ENCODE measurements around the gene GALNT2.

The GALNT2 gene

DNA sequence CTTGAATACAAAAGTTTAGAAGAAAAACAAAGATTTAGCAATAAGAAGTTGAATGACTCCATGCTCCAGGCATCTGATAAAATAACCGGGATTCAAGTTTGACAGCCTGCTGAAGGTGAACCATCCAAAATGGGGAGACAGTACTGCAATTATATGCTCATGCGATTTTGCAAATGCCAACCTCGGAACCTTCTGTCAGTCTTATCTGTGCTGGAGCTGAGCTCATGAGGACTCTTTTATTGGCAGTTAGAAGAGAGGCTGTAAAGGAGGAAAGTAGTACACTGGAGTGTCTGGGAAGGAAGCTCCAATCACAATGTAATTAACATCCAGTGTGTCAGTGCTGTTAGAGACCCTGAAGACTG, 170.0 kb downstream of the GALNT2 start:
- in situ Hi-C loops (cut with MboI; ENCODE audit: low pct_unique_long_range_greater_than_20kb, low sequenced_read_pairs, unreplicated experiment): no loop called here
- no peak for DNase-seq (ENCODE audit: low spot score)
- TF ChIP-seq, protein P1, sequence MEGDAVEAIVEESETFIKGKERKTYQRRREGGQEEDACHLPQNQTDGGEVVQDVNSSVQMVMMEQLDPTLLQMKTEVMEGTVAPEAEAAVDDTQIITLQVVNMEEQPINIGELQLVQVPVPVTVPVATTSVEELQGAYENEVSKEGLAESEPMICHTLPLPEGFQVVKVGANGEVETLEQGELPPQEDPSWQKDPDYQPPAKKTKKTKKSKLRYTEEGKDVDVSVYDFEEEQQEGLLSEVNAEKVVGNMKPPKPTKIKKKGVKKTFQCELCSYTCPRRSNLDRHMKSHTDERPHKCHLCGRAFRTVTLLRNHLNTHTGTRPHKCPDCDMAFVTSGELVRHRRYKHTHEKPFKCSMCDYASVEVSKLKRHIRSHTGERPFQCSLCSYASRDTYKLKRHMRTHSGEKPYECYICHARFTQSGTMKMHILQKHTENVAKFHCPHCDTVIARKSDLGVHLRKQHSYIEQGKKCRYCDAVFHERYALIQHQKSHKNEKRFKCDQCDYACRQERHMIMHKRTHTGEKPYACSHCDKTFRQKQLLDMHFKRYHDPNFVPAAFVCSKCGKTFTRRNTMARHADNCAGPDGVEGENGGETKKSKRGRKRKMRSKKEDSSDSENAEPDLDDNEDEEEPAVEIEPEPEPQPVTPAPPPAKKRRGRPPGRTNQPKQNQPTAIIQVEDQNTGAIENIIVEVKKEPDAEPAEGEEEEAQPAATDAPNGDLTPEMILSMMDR (IDR thresholded peaks at IDR 0.05; ENCODE audit: extremely low read depth, insufficient read depth, missing control alignments): no peak

DNA sequence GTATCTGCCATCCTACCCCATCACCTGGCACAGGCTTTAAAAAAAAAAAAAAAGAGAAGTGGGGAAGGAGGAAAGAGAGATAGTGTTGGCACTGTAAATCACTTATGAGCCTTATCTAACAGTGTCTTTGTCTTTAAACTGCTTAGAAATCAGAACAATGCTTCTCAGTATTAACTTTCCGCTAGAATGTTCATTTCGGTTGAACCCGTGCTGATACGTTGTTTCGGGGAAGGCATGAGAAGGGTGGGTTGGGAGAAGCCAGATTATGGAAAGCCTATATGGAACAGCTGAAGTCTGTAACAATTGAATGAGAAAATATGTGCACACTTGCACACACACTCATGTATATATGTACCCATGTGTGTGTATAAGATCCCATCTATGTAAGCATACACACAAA, 170.8 kb downstream of the GALNT2 start:
- TF ChIP-seq, protein P1 (IDR thresholded peaks at IDR 0.05; ENCODE audit: extremely low read depth, insufficient read depth, missing control alignments): no peak
- no peak for DNase-seq (ENCODE audit: low spot score)
- in situ Hi-C loops (cut with MboI; ENCODE audit: low pct_unique_long_range_greater_than_20kb, low sequenced_read_pairs, unreplicated experiment): no loop called here

DNA sequence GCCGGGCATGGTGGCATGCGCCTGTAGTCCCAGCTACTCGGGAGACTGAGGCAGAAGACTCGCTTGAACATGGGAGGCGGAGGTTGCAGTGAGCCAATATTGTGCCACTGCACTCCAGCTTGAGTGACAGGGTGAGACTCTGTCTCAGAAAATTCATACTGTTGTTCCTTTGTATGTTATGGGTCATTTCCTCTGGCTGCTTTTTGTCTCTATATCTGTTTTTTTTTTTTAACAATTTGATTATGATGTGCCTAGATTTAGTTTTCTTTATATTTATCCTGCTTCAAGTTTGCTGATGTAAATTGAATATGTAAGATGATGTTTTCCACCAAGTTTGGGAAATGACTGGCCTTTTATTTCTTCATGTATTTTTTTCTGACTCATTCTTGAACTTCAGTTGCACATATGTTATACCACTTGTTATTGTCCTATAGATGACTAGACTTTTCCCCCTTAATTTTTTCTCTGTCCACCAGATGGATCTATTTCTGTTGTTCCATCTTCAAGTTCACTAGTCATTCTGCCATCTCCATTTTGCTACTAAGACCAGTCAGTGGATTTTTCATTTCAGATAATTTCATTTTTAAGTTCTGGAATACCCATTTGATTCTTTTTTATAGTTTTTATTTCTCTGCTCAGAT, 173.5 kb downstream of the GALNT2 start:
- in situ Hi-C loops (cut with MboI; ENCODE audit: low pct_unique_long_range_greater_than_20kb, low sequenced_read_pairs, unreplicated experiment): no loop called here
- peak; percentile 28 for DNase-seq (ENCODE audit: low spot score)
- TF ChIP-seq, protein P1 (IDR thresholded peaks at IDR 0.05; ENCODE audit: extremely low read depth, insufficient read depth, missing control alignments): no peak

DNA sequence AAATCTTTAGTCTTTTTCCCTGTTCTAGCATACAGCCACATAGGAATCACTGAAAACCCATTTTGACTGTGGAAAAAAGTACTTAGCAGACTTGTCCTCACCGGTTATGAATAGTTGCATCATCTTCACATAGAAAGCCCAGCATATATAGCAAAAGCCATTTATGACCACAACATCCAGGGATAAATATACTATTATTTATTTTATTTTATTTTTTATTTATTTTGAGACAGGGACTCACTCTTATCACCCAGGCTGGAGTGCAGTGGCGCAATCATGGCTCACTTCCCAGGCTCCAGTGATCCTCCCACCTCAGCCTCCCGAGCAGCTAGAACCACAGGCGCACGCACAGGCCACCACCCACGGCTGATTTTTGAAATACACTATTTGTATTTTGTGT, 175.3 kb downstream of the GALNT2 start:
- no peak for DNase-seq (ENCODE audit: low spot score)
- in situ Hi-C loops (cut with MboI; ENCODE audit: low pct_unique_long_range_greater_than_20kb, low sequenced_read_pairs, unreplicated experiment): no loop called here
- TF ChIP-seq, protein P1 (IDR thresholded peaks at IDR 0.05; ENCODE audit: extremely low read depth, insufficient read depth, missing control alignments): no peak

DNA sequence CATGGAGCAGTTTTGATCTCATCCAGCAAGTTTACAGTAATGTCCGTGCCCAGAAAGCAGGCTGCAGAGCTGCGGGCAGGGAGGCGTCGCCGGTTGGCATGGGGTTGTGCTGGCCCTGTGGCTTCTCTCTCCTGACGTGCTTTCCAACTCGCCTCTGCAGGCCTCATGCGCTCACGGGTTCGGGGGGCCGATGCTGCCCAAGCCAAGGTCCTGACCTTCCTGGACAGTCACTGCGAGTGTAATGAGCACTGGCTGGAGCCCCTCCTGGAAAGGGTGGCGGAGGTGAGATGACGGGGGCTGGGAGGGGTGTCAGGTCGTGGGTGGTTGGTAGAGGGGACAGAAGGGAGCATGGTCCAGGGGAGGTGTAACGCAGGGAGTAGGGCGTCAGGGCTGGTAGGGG, 176.1 kb downstream of the GALNT2 start:
- TF ChIP-seq, protein P1 (IDR thresholded peaks at IDR 0.05; ENCODE audit: extremely low read depth, insufficient read depth, missing control alignments): no peak
- in situ Hi-C loops (cut with MboI; ENCODE audit: low pct_unique_long_range_greater_than_20kb, low sequenced_read_pairs, unreplicated experiment): no loop called here
- no peak for DNase-seq (ENCODE audit: low spot score)

DNA sequence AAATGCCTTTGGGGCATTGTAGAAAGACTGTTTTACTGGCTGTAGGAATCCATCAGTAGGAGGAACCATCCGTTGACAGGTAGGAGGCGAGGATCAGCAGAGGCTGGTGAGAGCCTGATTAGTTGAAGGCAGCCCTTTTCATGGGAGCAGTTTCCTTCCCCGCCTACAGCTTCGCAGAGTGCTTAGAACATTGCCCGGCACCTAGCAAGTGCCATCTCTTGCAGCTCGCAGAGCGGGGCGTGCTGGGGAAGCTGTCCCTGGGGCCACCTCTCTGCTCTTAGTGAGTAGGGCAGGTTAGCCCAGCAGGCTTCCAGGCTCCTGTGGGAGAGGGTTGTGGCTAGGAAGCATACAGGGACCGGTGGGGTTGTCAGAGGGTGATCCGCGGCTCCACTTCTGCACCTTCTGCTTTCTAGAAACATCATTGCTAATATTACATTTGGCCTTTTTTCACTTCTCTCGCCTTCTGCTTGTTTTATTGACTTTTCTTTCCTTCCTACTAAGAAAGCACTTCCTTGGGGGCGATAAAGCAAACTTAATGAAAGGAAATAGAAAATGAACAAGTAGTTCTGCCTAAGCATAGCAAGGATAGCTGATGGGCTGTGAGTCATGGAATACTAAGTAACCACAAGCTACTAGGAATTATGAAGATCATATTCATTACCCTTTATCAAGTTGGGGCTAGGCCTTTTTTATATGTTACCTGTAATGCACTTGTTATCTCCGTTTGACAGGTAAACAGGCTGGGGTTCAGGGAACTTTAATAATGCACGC, 176.7 kb downstream of the GALNT2 start:
- in situ Hi-C loops (cut with MboI; ENCODE audit: low pct_unique_long_range_greater_than_20kb, low sequenced_read_pairs, unreplicated experiment): no loop called here
- DNase-seq (ENCODE audit: low spot score): no peak
- TF ChIP-seq, protein P1 (IDR thresholded peaks at IDR 0.05; ENCODE audit: extremely low read depth, insufficient read depth, missing control alignments): no peak
